ENCODE data around the gene EPS8L3.
"Not testable (repeated sequence)": the region's sequence is repeated elsewhere in the genome, so short reads cannot be mapped to it uniquely, and the experiment has no call there.

Gene EPS8L3

DNA sequence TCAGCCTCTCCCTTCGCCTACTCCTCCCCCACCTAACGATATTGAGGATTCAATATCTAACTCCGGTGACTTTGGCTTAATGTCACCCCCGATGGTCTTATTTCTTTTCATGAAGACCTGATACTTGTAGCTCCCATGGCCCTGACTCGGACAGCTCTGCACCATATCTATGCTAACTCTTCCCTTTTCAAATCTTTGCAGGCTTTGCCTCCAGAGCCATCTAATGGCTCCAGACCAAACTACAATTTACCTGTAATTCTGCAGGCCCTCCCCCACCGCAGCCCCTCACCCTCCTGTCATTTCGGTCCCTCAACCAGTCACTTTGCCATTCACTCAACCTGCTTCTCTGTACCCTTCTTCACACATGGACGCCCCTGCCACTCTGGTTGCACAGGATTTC is 59.5 kb downstream of the EPS8L3 start:
- DNase-seq = no peak

DNA sequence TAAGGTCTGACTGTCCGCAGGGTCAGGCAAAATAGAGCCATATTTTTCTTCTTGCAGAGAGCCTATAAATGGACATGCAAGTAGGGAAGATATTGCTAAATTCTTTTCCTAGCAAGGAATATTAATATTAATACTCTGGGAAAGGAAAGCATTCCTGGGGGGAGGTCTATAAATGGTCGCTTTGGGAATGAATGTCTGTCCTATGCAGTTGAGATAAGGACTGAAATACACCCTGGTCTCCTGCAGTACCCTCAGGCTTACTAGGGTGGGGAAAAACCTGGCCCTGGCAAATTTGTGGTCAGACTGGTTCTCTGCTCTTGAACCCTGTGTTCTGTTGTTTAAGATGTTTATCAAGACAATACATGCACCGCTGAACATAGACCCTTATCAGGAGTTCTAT is 60.8 kb downstream of the EPS8L3 start:
- DNase-seq = not testable (repeated sequence)

Data from activated T-cell treated with anti-CD3 and anti-CD28 coated beads, Interleukin-2, amount 50 U/mL, for 48 hours (primary cell).